HEK293 (cell line): ENCODE measurements around the gene RIMKLA.

Experiments used
- AEBP2 ChIP-seq: fragments of 450-650 bp; formaldehyde crosslinking; IDR thresholded peaks from 2 replicates; pipeline ENCODE4 v1.5.1; 2016; ENCODE audit warnings: missing biosample characterization, missing genetic modification characterization, borderline replicate concordance
- ATF2 ChIP-seq: fragments of 450-650 bp; formaldehyde crosslinking; IDR thresholded peaks from 2 replicates; pipeline ENCODE4 v1.5.1; 2016; ENCODE audit warnings: missing biosample characterization, missing genetic modification characterization, low read depth
- EGR2 ChIP-seq: fragments of 450-650 bp; formaldehyde crosslinking; IDR thresholded peaks from 2 replicates; pipeline ENCODE4 v1.5.1; 2016; ENCODE audit warnings: low read depth, missing biosample characterization, missing genetic modification characterization
- GLIS1 ChIP-seq: fragments of 450-650 bp; formaldehyde crosslinking; IDR thresholded peaks from 2 replicates; pipeline ENCODE4 v1.5.1; 2016; ENCODE audit warnings: missing biosample characterization, missing genetic modification characterization
- HOXA7 ChIP-seq: sonication (generic); formaldehyde crosslinking; IDR thresholded peaks from 2 replicates; pipeline ENCODE4 v1.8.1; 2022; ENCODE audit warnings: missing genetic modification reagents, borderline replicate concordance
- KLF10 ChIP-seq: fragments of 450-650 bp; IDR thresholded peaks from 2 replicates; pipeline ENCODE4 v1.5.1; 2018; ENCODE audit warnings: missing biosample characterization, mild to moderate bottlenecking, missing genetic modification characterization
- OVOL3 ChIP-seq: fragments of 450-650 bp; formaldehyde crosslinking; IDR thresholded peaks from 2 replicates; pipeline ENCODE4 v1.5.1; 2016; ENCODE audit warnings: missing biosample characterization, missing genetic modification characterization
- PRDM1 ChIP-seq: fragments of 450-650 bp; formaldehyde crosslinking; IDR thresholded peaks from 2 replicates; pipeline ENCODE4; 2016; ENCODE audit warnings: missing biosample characterization, missing genetic modification characterization
- PRDM6 ChIP-seq: fragments of 450-650 bp; formaldehyde crosslinking; IDR thresholded peaks from 2 replicates; pipeline ENCODE4 v1.5.1; 2017; ENCODE audit warnings: missing biosample characterization, missing genetic modification characterization
- SCRT1 ChIP-seq: fragments of 450-650 bp; formaldehyde crosslinking; IDR thresholded peaks from 2 replicates; pipeline ENCODE4 v1.5.1; 2016; ENCODE audit warnings: missing biosample characterization, missing genetic modification characterization, borderline replicate concordance
- YY2 ChIP-seq: fragments of 450-650 bp; formaldehyde crosslinking; IDR thresholded peaks from 2 replicates; pipeline ENCODE4 v1.5.1; 2016; ENCODE audit warnings: missing biosample characterization, missing genetic modification characterization
- ZBTB10 ChIP-seq: fragments of 450-650 bp; formaldehyde crosslinking; IDR thresholded peaks from 2 replicates; pipeline ENCODE4 v1.5.1; 2016; ENCODE audit warnings: missing biosample characterization, missing genetic modification characterization
- ZBTB20 ChIP-seq: fragments of 450-650 bp; formaldehyde crosslinking; IDR thresholded peaks from 2 replicates; pipeline ENCODE4 v1.5.1; 2016; ENCODE audit warnings: missing biosample characterization, missing genetic modification characterization
- ZEB2 ChIP-seq: fragments of 450-650 bp; formaldehyde crosslinking; IDR thresholded peaks from 2 replicates; pipeline ENCODE4 v1.5.1; 2016; ENCODE audit warnings: missing biosample characterization, missing genetic modification characterization
- ZIC2 ChIP-seq: fragments of 450-650 bp; formaldehyde crosslinking; IDR thresholded peaks from 2 replicates; pipeline ENCODE4 v1.5.1; 2016; ENCODE audit warnings: missing biosample characterization, missing genetic modification characterization
- ZNF112 ChIP-seq: fragments of 450-650 bp; formaldehyde crosslinking; IDR thresholded peaks from 2 replicates; pipeline ENCODE4 v1.5.0; 2017; ENCODE audit warnings: missing biosample characterization, missing genetic modification characterization
- ZNF211 ChIP-seq: fragments of 450-650 bp; formaldehyde crosslinking; IDR thresholded peaks from 2 replicates; pipeline ENCODE4 v1.5.1; 2016; ENCODE audit warnings: low read depth, missing biosample characterization, missing genetic modification characterization
- ZNF24 ChIP-seq: fragments of 450-650 bp; formaldehyde crosslinking; IDR thresholded peaks from 2 replicates; pipeline ENCODE4 v1.5.1; 2016; ENCODE audit warnings: missing biosample characterization, missing genetic modification characterization
- ZNF26 ChIP-seq: fragments of 450-650 bp; formaldehyde crosslinking; IDR thresholded peaks from 2 replicates; pipeline ENCODE4 v1.5.1; 2016; ENCODE audit warnings: missing biosample characterization, missing genetic modification characterization
- ZNF266 ChIP-seq: fragments of 450-650 bp; formaldehyde crosslinking; IDR thresholded peaks from 2 replicates; pipeline ENCODE4 v1.5.1; 2016; ENCODE audit warnings: missing biosample characterization, missing genetic modification characterization, low read depth
- ZNF335 ChIP-seq: fragments of 450-650 bp; formaldehyde crosslinking; conservative IDR thresholded peaks from 2 replicates; pipeline ENCODE4 v1.5.1; 2016; ENCODE audit warnings: missing biosample characterization, missing genetic modification characterization
- ZNF394 ChIP-seq: fragments of 450-650 bp; formaldehyde crosslinking; IDR thresholded peaks from 2 replicates; pipeline ENCODE4 v1.5.1; 2016; ENCODE audit warnings: missing biosample characterization, missing genetic modification characterization, mild to moderate bottlenecking, moderate library complexity, borderline replicate concordance
- ZNF426 ChIP-seq: fragments of 450-650 bp; formaldehyde crosslinking; IDR thresholded peaks from 2 replicates; pipeline ENCODE4 v1.5.1; 2017; ENCODE audit warnings: missing biosample characterization, missing genetic modification characterization, mild to moderate bottlenecking, inconsistent platforms, moderate library complexity
- ZNF48 ChIP-seq: fragments of 450-650 bp; formaldehyde crosslinking; IDR thresholded peaks from 2 replicates; pipeline ENCODE4 v1.5.1; 2016; ENCODE audit warnings: missing biosample characterization, missing genetic modification characterization
- ZNF514 ChIP-seq: fragments of 450-650 bp; formaldehyde crosslinking; IDR thresholded peaks from 2 replicates; pipeline ENCODE4 v1.5.1; 2016; ENCODE audit warnings: missing biosample characterization, missing genetic modification characterization
- ZNF560 ChIP-seq: fragments of 450-650 bp; formaldehyde crosslinking; IDR thresholded peaks from 2 replicates; pipeline ENCODE4 v1.5.1; 2017; ENCODE audit warnings: missing biosample characterization, missing genetic modification characterization, borderline replicate concordance
- ZNF600 ChIP-seq: fragments of 450-650 bp; formaldehyde crosslinking; IDR thresholded peaks from 2 replicates; pipeline ENCODE4 v1.5.1; 2016; ENCODE audit warnings: missing biosample characterization, missing genetic modification characterization
- ZNF658 ChIP-seq: fragments of 450-650 bp; formaldehyde crosslinking; IDR thresholded peaks from 2 replicates; pipeline ENCODE4; 2016; ENCODE audit warnings: missing biosample characterization, missing genetic modification characterization
- ZNF660 ChIP-seq: fragments of 450-650 bp; IDR thresholded peaks from 2 replicates; pipeline ENCODE4 v1.5.1; 2018; ENCODE audit warnings: missing biosample characterization, mild to moderate bottlenecking, missing genetic modification characterization
- ZNF777 ChIP-seq: fragments of 450-650 bp; formaldehyde crosslinking; IDR thresholded peaks from 2 replicates; pipeline ENCODE4 v1.5.1; 2017; ENCODE audit warnings: missing biosample characterization, missing genetic modification characterization, borderline replicate concordance
- ZNF791 ChIP-seq: fragments of 450-650 bp; formaldehyde crosslinking; IDR thresholded peaks from 2 replicates; pipeline ENCODE4 v1.5.1; 2016; ENCODE audit warnings: missing biosample characterization, missing genetic modification characterization
- ZNF792 ChIP-seq: fragments of 450-650 bp; formaldehyde crosslinking; IDR thresholded peaks from 2 replicates; pipeline ENCODE4 v1.5.1; 2016; ENCODE audit warnings: missing biosample characterization, missing genetic modification characterization
- ZNF837 ChIP-seq: fragments of 450-650 bp; formaldehyde crosslinking; IDR thresholded peaks from 2 replicates; pipeline ENCODE4 v1.5.1; 2016; ENCODE audit warnings: missing biosample characterization, missing genetic modification characterization

RIMKLA gene

GRCh38 chr1:42380586-42381279 is at the start of gene RIMKLA (continued):
- TF ChIP-seq AEBP2 (tag by site-specific recombination) = no peak
- TF ChIP-seq ZNF266 (tag by site-specific recombination) = no peak
- no peak for TF ChIP-seq KLF10 (tag by site-specific recombination)
- no peak for TF ChIP-seq SCRT1
- TF ChIP-seq ZIC2 (tag by site-specific recombination) = peak; percentile 40; the same call in 1 of the 2 replicates
- TF ChIP-seq ZNF560 (tag by site-specific recombination) = no peak
- TF ChIP-seq GLIS1 (tag by site-specific recombination) = peak; percentile 51; the same call in 1 of the 2 replicates
- TF ChIP-seq PRDM6 = no peak
- no peak; the same call in none of the 2 replicates for TF ChIP-seq ZNF335
- no peak for TF ChIP-seq ZNF48 (tag by site-specific recombination)
- TF ChIP-seq PRDM1 = no peak
- no peak for TF ChIP-seq ZNF211 (tag by site-specific recombination)
- no peak for TF ChIP-seq ZNF26 (tag by site-specific recombination)
- no peak; the same call in 1 of the 2 replicates for TF ChIP-seq ZNF660 (tag by site-specific recombination)
- no peak for TF ChIP-seq YY2 (tag by site-specific recombination)
- no peak for TF ChIP-seq ZNF658
- TF ChIP-seq OVOL3 (tag by site-specific recombination) = no peak
- TF ChIP-seq ZNF112 = no peak
- TF ChIP-seq ZNF514 = no peak
- TF ChIP-seq ZNF426 (tag by site-specific recombination) = no peak
- no peak for TF ChIP-seq ZNF24 (tag by site-specific recombination)
- no peak for TF ChIP-seq ZEB2 (tag by site-specific recombination)
- no peak for TF ChIP-seq ZNF792 (tag by site-specific recombination)
- no peak for TF ChIP-seq ZNF791
- peak; percentile 84 for TF ChIP-seq ZNF600 (tag by site-specific recombination)
- no peak for TF ChIP-seq ZNF394 (tag by site-specific recombination)
- TF ChIP-seq HOXA7 (CRISPR knock-in tag) = no peak
- peak; percentile 84 for TF ChIP-seq ZBTB20
- TF ChIP-seq ATF2 (tag by site-specific recombination) = no peak
- TF ChIP-seq EGR2 (tag by site-specific recombination) = no peak
- peak; percentile 81; the same call in 1 of the 2 replicates for TF ChIP-seq ZNF777 (tag by site-specific recombination)
- TF ChIP-seq ZBTB10 (tag by site-specific recombination) = no peak
- no peak for TF ChIP-seq ZNF837 (tag by site-specific recombination)
